ENCODE results near the gene FOXD2. TPM values are rescaled to one million over a fixed set of nuclear protein-coding genes. Genes with fewer than 3 reads are reported as not detected.

FOXD2 gene
- total and polyA plus RNA-seq, 2 of the 4 experiments (the other 2 are of a cell fraction): under 0.01 to 0.03 TPM

DNA sequence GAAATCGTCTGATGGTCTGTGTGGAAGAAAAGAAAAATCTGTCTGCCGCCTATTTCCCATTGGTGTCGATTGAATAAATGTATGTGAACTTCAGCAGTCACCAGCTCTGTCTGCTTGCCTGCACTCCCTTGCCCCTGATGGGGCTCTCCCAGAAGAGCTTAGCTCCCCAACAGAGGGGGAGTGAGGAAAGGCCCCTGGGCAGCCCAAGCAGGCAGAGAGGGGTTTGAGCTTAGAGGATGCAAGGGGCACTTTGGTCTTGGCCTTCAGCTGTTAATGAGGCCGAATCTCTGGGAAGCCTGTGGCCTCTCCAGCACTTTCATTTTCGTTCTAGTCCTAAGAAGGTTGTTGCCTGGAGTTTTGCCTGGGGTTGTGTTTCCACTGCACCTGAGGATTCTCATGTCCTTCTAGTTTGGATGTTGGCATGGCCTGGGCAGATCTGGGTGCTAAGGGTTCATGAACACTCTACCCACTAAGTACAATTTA, 2.8 kb downstream of the FOXD2 start:
- Histone ChIP-seq H4K8ac (ENCODE audit: low read depth in 2 of 2, low read length in 2 of 2) (no peak overlapping the region), H3K9me1 (ENCODE audit: insufficient read depth, low read length) (no peaks in the 10 kb centered on the region), H3K9ac (ENCODE audit: low read depth, low read length) (no peak overlapping the region), H3K36me3 (ENCODE audit: control insufficient read depth, insufficient read depth, low read length) (no peaks in the 10 kb centered on the region), H3K18ac (ENCODE audit: low read depth, low read length) (no peak overlapping the region), H3K4me1 (ENCODE audit: control insufficient read depth, insufficient read depth, low read length) (no peaks in the 10 kb centered on the region), H3K4ac (ENCODE audit: low read depth, low read length) (no peak overlapping the region), H2AK5ac (ENCODE audit: low read depth, low read length) (no peak overlapping the region), H2BK20ac (ENCODE audit: low read depth, low read length) (no peak overlapping the region), H2AFZ (replicated peaks; ENCODE audit: low read length, poor library complexity) (no peak overlapping the region), H3K79me1 (ENCODE audit: low read depth in 1 of 2, low read length in 2 of 2) (peaks cover 0 to 6% of the 10 kb centered on the region in 2 experiments; a peak in 2 of 4 replicates), H3K23ac (ENCODE audit: low read depth, low read length) (no peak overlapping the region), H3K27me3 (ENCODE audit: control insufficient read depth, insufficient read depth, low read length) (peaks cover 74% of the 10 kb centered on the region), H2AK9ac (replicated peaks; ENCODE audit: low read depth, low read length, poor library complexity) (no peak overlapping the region), H3K56ac (ENCODE audit: extremely low read depth, insufficient read depth, low read length) (no peak overlapping the region), H3K14ac (replicated peaks; ENCODE audit: low read depth, low read length) (no peak overlapping the region), H4K5ac (ENCODE audit: low read depth, low read length) (no peak overlapping the region), H4K20me1 (ENCODE audit: insufficient read depth, low read length) (no peaks in the 10 kb centered on the region; the same call in 1 of the 2 replicates), H4K91ac (ENCODE audit: insufficient read depth, low read depth, low read length) (no peak overlapping the region), H3K4me2 (ENCODE audit: low read depth, low read length) (no peak overlapping the region), H3K4me3 (ENCODE audit: insufficient read depth, low read depth, low read length) (no peak overlapping the region), H3K27ac (ENCODE audit: insufficient read depth, low read length) (no peak overlapping the region), H2BK15ac (ENCODE audit: low read depth, low read length) (no peak overlapping the region), H3K9me3 (ENCODE audit: control insufficient read depth, insufficient read depth, low read length) (peaks cover 6% of the 10 kb centered on the region; the same call in 1 of the 2 replicates), H2BK5ac (ENCODE audit: low read depth, low read length, poor library complexity, severe bottlenecking) (no peak overlapping the region), H2BK120ac (ENCODE audit: low read depth, low read length) (no peak overlapping the region)
- TF ChIP-seq MAFK (IDR thresholded peaks at IDR 0.05; ENCODE audit: low read depth, low read length): no peak
- TF ChIP-seq NFE2L2 (IDR thresholded peaks at IDR 0.05; ENCODE audit: low read depth, low read length): no peak
- no peak for TF ChIP-seq CHD1 (IDR thresholded peaks at IDR 0.05; ENCODE audit: low read depth, low read length)
- no peak for TF ChIP-seq RCOR1 (IDR thresholded peaks at IDR 0.05; ENCODE audit: insufficient replicate concordance, low read length)
- TF ChIP-seq, protein P1, sequence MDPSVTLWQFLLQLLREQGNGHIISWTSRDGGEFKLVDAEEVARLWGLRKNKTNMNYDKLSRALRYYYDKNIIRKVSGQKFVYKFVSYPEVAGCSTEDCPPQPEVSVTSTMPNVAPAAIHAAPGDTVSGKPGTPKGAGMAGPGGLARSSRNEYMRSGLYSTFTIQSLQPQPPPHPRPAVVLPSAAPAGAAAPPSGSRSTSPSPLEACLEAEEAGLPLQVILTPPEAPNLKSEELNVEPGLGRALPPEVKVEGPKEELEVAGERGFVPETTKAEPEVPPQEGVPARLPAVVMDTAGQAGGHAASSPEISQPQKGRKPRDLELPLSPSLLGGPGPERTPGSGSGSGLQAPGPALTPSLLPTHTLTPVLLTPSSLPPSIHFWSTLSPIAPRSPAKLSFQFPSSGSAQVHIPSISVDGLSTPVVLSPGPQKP (IDR thresholded peaks at IDR 0.05; ENCODE audit: borderline replicate concordance, low read depth, low read length): no peak
- TF ChIP-seq SMC3 (IDR thresholded peaks at IDR 0.05; ENCODE audit: low read depth, low read length): no peak
- no peak for TF ChIP-seq RAD21 (IDR thresholded peaks at IDR 0.05; ENCODE audit: low read length)
- TF ChIP-seq RFX5 (IDR thresholded peaks at IDR 0.05; ENCODE audit: low read depth, low read length): no peak
- TF ChIP-seq, protein P2, sequence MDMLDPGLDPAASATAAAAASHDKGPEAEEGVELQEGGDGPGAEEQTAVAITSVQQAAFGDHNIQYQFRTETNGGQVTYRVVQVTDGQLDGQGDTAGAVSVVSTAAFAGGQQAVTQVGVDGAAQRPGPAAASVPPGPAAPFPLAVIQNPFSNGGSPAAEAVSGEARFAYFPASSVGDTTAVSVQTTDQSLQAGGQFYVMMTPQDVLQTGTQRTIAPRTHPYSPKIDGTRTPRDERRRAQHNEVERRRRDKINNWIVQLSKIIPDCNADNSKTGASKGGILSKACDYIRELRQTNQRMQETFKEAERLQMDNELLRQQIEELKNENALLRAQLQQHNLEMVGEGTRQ (IDR thresholded peaks at IDR 0.05; ENCODE audit: low read depth, low read length): no peak
- dilution Hi-C loops (cut with HindIII; ENCODE audit: low sequenced_read_pairs, unreplicated experiment) (no loop called here), intact Hi-C loops (cut with micrococcal nuclease) (no loop called here), in situ Hi-C loops (cut with MboI; ENCODE audit: low sequenced_read_pairs) (no loop called here)
- WGBS, 2 experiments (ENCODE audit: extremely low coverage in 2 of 2, insufficient read length in 1 of 2): no CpG with 5 or more reads among the region's 5 CpGs
- ATAC-seq (ENCODE audit: low read depth) (no peak), DNase-seq (no peak)
- CTCF ChIA-PET: interaction anchor here (1.3 to 1.8 kb wide), 2 partner anchors 8 to 52 kb away, joined by 4 to 5 read pairs; no protein-coding TSS in a partner anchor
- BruUV-seq (replicated peaks): no TSS peak
- POLR2A ChIA-PET (ENCODE audit: unreplicated experiment): no interaction called here

Measured in IMR-90 (cell line).